ENCODE measurements around the gene NECTIN2. TPM values are rescaled to one million over a fixed set of nuclear protein-coding genes. Genes with fewer than 3 reads are reported as not detected.

NECTIN2 gene
- total RNA-seq, 2 experiments from 2014 or later: 1.8 to 1.9 TPM

DNA sequence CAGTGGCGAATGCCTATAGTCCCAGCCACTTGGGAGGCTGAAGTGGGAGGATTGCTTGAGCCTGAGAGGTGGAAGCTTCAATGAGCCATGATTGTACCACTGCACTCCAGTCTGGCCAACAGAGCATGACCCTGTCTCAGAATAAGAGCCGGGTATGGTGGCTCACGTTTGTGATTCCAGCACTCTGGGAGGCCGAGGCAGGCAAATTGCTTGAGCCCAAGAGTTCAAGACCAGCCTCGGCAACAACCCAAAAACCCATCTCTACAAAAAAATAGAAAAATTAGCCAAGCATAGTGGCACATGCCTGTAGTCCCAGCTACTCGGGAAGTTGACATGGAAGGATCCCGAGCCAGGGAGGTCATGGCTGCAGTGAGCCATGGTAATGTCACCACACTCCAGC lies 5.3 kb upstream of the NECTIN2 start:
- H3K36me3 ChIP-seq (ENCODE audit: insufficient read depth, low read length): no peaks in the 10 kb centered on the region
- H3K9me3 Mint-ChIP-seq: no peaks in the 10 kb centered on the region
- no peak overlapping the region for H3K4me3 Mint-ChIP-seq
- H3K27me3 Mint-ChIP-seq: peaks cover 8% of the 10 kb centered on the region
- DNase-seq: no peak
- ChIA-PET POLR2A (no interaction called here), CTCF (no interaction called here)
- H3K9me3 ChIP-seq (ENCODE audit: control insufficient read depth in 1 of 2, insufficient read depth in 1 of 2, low read length in 2 of 2): no peaks in the 10 kb centered on the region
- no peaks in the 10 kb centered on the region for H3K27me3 ChIP-seq (ENCODE audit: control insufficient read depth in 1 of 2, insufficient read depth in 2 of 2, low read length in 2 of 2)
- intact Hi-C loops (cut with DNase I, micrococcal nuclease): loop anchor here in 1 of 2 experiments (1.0 kb wide), 1 partner anchor 117 kb away; no protein-coding TSS in a partner anchor
- TF ChIP-seq, protein P1, sequence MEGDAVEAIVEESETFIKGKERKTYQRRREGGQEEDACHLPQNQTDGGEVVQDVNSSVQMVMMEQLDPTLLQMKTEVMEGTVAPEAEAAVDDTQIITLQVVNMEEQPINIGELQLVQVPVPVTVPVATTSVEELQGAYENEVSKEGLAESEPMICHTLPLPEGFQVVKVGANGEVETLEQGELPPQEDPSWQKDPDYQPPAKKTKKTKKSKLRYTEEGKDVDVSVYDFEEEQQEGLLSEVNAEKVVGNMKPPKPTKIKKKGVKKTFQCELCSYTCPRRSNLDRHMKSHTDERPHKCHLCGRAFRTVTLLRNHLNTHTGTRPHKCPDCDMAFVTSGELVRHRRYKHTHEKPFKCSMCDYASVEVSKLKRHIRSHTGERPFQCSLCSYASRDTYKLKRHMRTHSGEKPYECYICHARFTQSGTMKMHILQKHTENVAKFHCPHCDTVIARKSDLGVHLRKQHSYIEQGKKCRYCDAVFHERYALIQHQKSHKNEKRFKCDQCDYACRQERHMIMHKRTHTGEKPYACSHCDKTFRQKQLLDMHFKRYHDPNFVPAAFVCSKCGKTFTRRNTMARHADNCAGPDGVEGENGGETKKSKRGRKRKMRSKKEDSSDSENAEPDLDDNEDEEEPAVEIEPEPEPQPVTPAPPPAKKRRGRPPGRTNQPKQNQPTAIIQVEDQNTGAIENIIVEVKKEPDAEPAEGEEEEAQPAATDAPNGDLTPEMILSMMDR (IDR thresholded peaks at IDR 0.05): no peak
- H3K4me1 Mint-ChIP-seq (ENCODE audit: low read depth): peaks cover 17% of the 10 kb centered on the region
- H3K4me1 ChIP-seq (ENCODE audit: insufficient read depth, low read length): peaks cover 26% of the 10 kb centered on the region
- no peak overlapping the region for H3K4me3 ChIP-seq (ENCODE audit: low read length)
- no peak overlapping the region for H3K27ac ChIP-seq (ENCODE audit: low read depth in 1 of 2, low read length in 2 of 2)
- no peaks in the 10 kb centered on the region for H3K36me3 Mint-ChIP-seq (ENCODE audit: low read depth)
- ATAC-seq (ENCODE audit: poor library complexity): no peak
- H3K27ac Mint-ChIP-seq: no peak overlapping the region

GRCh38 chr19:44841231-44841630 lies 4.9 kb upstream of the NECTIN2 start:
- peaks cover 30% of the 10 kb centered on the region for H3K4me1 ChIP-seq (ENCODE audit: insufficient read depth, low read length)
- Mint-ChIP-seq H3K4me3 (no peak overlapping the region), H3K9me3 (no peaks in the 10 kb centered on the region), H3K27ac (no peak overlapping the region), H3K36me3 (ENCODE audit: low read depth) (no peaks in the 10 kb centered on the region), H3K4me1 (ENCODE audit: low read depth) (peaks cover 17% of the 10 kb centered on the region), H3K27me3 (peaks cover 9% of the 10 kb centered on the region)
- ChIA-PET CTCF (no interaction called here), POLR2A (no interaction called here)
- H3K36me3 ChIP-seq (ENCODE audit: insufficient read depth, low read length): no peaks in the 10 kb centered on the region
- TF ChIP-seq, protein P1 (IDR thresholded peaks at IDR 0.05): no peak
- no peak overlapping the region for H3K27ac ChIP-seq (ENCODE audit: low read depth in 1 of 2, low read length in 2 of 2)
- peaks cover 0 to 3% of the 10 kb centered on the region in 2 experiments for H3K27me3 ChIP-seq (ENCODE audit: control insufficient read depth in 1 of 2, insufficient read depth in 2 of 2, low read length in 2 of 2)
- no peak overlapping the region for H3K4me3 ChIP-seq (ENCODE audit: low read length)
- no peaks in the 10 kb centered on the region for H3K9me3 ChIP-seq (ENCODE audit: control insufficient read depth in 1 of 2, insufficient read depth in 1 of 2, low read length in 2 of 2)
- intact Hi-C loops (cut with DNase I, micrococcal nuclease): loop anchor here in 1 of 2 experiments (1.0 kb wide), 1 partner anchor 117 kb away; no protein-coding TSS in a partner anchor
- no peak for ATAC-seq (ENCODE audit: poor library complexity)
- DNase-seq: no peak

- Mint-ChIP-seq H3K27me3 (peaks cover 21% of the 10 kb centered on the region), H3K36me3 (ENCODE audit: low read depth) (no peaks in the 10 kb centered on the region), H3K4me3 (peak overlapping the region; percentile 85), H3K4me1 (ENCODE audit: low read depth) (peaks cover 34% of the 10 kb centered on the region), H3K9me3 (no peaks in the 10 kb centered on the region), H3K27ac (peak overlapping the region; percentile 49)
- TF ChIP-seq, protein P1 (IDR thresholded peaks at IDR 0.05): no peak
- ChIA-PET CTCF (interaction anchor here (1.0 kb wide), 1 partner anchor 39 kb away, joined by 3 read pairs; no protein-coding TSS in a partner anchor), POLR2A (no interaction called here)
- no peaks in the 10 kb centered on the region for H3K36me3 ChIP-seq (ENCODE audit: insufficient read depth, low read length)
- H3K9me3 ChIP-seq (ENCODE audit: control insufficient read depth in 1 of 2, insufficient read depth in 1 of 2, low read length in 2 of 2): peaks cover 0 to 6% of the 10 kb centered on the region in 2 experiments
- peaks cover 11 to 20% of the 10 kb centered on the region in 2 experiments for H3K27me3 ChIP-seq (ENCODE audit: control insufficient read depth in 1 of 2, insufficient read depth in 2 of 2, low read length in 2 of 2)
- DNase-seq: no peak
- peaks cover 54% of the 10 kb centered on the region for H3K4me1 ChIP-seq (ENCODE audit: insufficient read depth, low read length)
- H3K4me3 ChIP-seq (ENCODE audit: low read length): peak overlapping the region; percentile 47
- ATAC-seq (ENCODE audit: poor library complexity): no peak
- H3K27ac ChIP-seq (ENCODE audit: low read depth in 1 of 2, low read length in 2 of 2): no peak overlapping the region
- intact Hi-C loops (cut with DNase I, micrococcal nuclease): loop anchor here (1.0 to 5.0 kb wide), 4 partner anchors 45 to 123 kb away; no protein-coding TSS in a partner anchor
Measured at GRCh38 chr19:44845286-44845611, 848 bp upstream of the NECTIN2 start.

Measured in CD4-positive, alpha-beta T cell (primary cell).